Measurements from ENCODE around the gene CDCP1. TPM values are rescaled to one million over a fixed set of nuclear protein-coding genes. Genes with fewer than 3 reads are reported as not detected.

Gene CDCP1
- total RNA-seq, 1 donor from 2014 or later, result 53.5 TPM

- H3K4me3 ChIP-seq (ENCODE audit: low read depth, low read length), result no peak overlapping the region
- TF ChIP-seq CTCF (conservative IDR thresholded peaks at IDR 0.05; ENCODE audit: low read depth, low read length), result no peak
- DNase-seq (ENCODE audit: low read depth), result no peak
These were observed 78.7 kb downstream of the CDCP1 start for GRCh38 chr3:45067486-45067885.

GRCh38 chr3:45066109-45066801 is 79.9 kb downstream of the CDCP1 start:
- TF ChIP-seq CTCF (conservative IDR thresholded peaks at IDR 0.05; ENCODE audit: low read depth, low read length), result no peak
- H3K4me3 ChIP-seq (ENCODE audit: low read depth, low read length), result no peak overlapping the region
- DNase-seq (ENCODE audit: low read depth), result no peak

- H3K4me3 ChIP-seq (ENCODE audit: low read depth, low read length), result no peak overlapping the region
- no peak for DNase-seq (ENCODE audit: low read depth)
- TF ChIP-seq CTCF (conservative IDR thresholded peaks at IDR 0.05; ENCODE audit: low read depth, low read length), result no peak
These were observed 80.8 kb downstream of the CDCP1 start for GRCh38 chr3:45065373-45065720.

- DNase-seq (ENCODE audit: low read depth), result no peak
- TF ChIP-seq CTCF (conservative IDR thresholded peaks at IDR 0.05; ENCODE audit: low read depth, low read length), result no peak
- H3K4me3 ChIP-seq (ENCODE audit: low read depth, low read length), result no peak overlapping the region
These were observed 81.4 kb downstream of the CDCP1 start for GRCh38 chr3:45064512-45065372.

- H3K4me3 ChIP-seq (ENCODE audit: low read depth, low read length), result no peak overlapping the region
- no peak for TF ChIP-seq CTCF (conservative IDR thresholded peaks at IDR 0.05; ENCODE audit: low read depth, low read length)
- DNase-seq (ENCODE audit: low read depth), result no peak
These were observed 83.5 kb downstream of the CDCP1 start for GRCh38 chr3:45062697-45063070.

- no peak for DNase-seq (ENCODE audit: low read depth)
- no peak for TF ChIP-seq CTCF (conservative IDR thresholded peaks at IDR 0.05; ENCODE audit: low read depth, low read length)
- no peak overlapping the region for H3K4me3 ChIP-seq (ENCODE audit: low read depth, low read length)
These were observed 85.8 kb downstream of the CDCP1 start for GRCh38 chr3:45060165-45060892.
